GM12892 (cell line): ENCODE data around the gene DCTN4.

Source experiments
- POLR2A ChIP-seq: IDR thresholded peaks from 2 replicates; pipeline ENCODE4 v1.6.1; 2011; ENCODE audit warnings: low read depth, low read length, control low read depth
- POLR2AphosphoS5 ChIP-seq: IDR thresholded peaks from 2 replicates; pipeline ENCODE4 v1.6.1; 2011; ENCODE audit warnings: low read depth, low read length, control low read depth

DNA sequence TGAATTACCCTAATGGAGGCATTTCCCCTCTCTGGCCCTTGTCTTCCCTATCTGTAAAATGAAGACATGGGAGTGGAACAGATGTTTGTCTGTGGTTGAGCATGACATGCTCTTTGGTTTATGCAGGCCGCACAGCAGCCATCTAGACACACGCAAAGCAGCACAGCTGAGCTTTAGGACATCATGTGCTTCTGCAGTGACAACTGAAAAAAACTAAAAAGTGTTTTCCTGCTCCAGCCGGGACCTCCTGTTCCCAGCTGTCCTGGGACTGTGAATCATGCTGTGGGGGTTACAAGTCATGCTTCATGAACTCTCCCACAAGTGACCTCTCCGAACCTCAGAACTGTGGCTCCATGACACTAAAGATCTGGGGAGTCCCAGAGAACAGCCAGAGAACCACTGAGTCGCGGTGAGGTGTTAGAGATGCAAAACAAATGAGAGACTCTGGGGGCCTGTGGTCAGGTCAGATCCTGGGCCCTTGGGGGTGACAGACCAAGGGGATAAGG is 21.4 kb upstream of the DCTN4 start:
- TF ChIP-seq POLR2A (no peak), POLR2AphosphoS5 (no peak)
